ENCODE results near the gene MYL12B. TPM values are rescaled to one million over a fixed set of nuclear protein-coding genes. Genes with fewer than 3 reads are reported as not detected.

Gene MYL12B
- total RNA-seq, 1 experiment from 2014 or later: 166 TPM

DNA sequence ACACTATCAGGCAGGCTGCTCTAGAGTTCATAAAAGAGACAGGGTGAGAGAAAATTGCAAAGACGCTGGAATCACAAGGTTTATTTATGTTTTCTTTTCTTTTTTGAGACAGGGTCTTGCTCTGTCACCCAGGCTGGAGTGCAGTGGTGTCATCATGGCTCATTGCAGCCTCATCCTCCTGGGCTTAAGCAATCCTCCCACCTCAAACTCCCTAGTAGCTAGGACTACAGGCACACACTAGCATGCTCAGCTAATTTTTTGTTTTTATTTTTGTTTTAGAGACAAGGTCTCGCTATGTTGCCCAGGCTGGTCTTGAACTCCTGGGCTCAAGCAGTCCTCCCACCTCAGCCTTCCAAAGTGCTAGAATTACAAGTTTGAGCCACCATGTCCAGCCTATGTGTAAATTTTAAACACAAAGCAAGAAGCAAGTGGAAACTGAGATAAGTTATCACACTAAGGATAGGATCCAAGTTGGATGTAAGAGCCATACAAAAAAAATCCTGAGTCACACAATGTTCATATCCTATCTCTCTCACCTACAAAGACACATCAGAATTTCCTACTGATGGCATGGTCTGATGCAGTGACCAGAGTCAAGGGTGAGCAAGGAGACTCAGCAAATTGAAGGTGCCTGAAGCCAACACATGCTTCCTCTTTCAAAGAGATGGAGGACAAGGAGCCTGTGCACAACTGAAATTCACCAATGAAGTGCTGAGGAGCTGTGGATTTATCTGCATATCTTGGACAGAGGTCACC, 31.4 kb downstream of the MYL12B start:
- Histone ChIP-seq H3K79me1 (ENCODE audit: insufficient read depth, low read depth, low read length, poor library complexity, severe bottlenecking) (no peaks in the 10 kb centered on the region), H2BK12ac (ENCODE audit: insufficient read length, low read depth, low read length) (no peak overlapping the region), H4K20me1 (ENCODE audit: control insufficient read depth, insufficient read depth, insufficient read length) (no peaks in the 10 kb centered on the region), H3K4me2 (ENCODE audit: insufficient read depth, insufficient read length, low read length) (no peak overlapping the region), H2BK20ac (ENCODE audit: low read depth, low read length, poor library complexity, severe bottlenecking) (no peak overlapping the region), H3K9ac (ENCODE audit: extremely low read depth, insufficient read length, low read length) (no peak overlapping the region), H4K5ac (ENCODE audit: insufficient read length, low read depth, low read length) (no peak overlapping the region), H3K23me2 (ENCODE audit: insufficient read length, low read depth, low read length, poor library complexity, severe bottlenecking) (peaks cover 5% of the 10 kb centered on the region), H4K91ac (ENCODE audit: insufficient read length, low read depth, low read length) (no peak overlapping the region), H2AFZ (ENCODE audit: low read length) (no peak overlapping the region), H3K79me2 (ENCODE audit: insufficient read depth, low read length) (no peaks in the 10 kb centered on the region), H4K8ac (replicated peaks; ENCODE audit: insufficient read length, low read depth, low read length) (no peak overlapping the region), H3K14ac (ENCODE audit: insufficient read depth, low read length) (no peak overlapping the region), H3K56ac (ENCODE audit: insufficient read length, low read depth, low read length) (no peak overlapping the region), H3K27ac (ENCODE audit: insufficient read length, low read depth, low read length) (no peak overlapping the region), H2BK15ac (ENCODE audit: low read depth, low read length) (no peak overlapping the region), H3K4me1 (ENCODE audit: insufficient read depth, low read length) (no peaks in the 10 kb centered on the region), H3T11ph (ENCODE audit: low read length) (no peak overlapping the region), H3K27me3 (ENCODE audit: insufficient read depth, low read length) (no peaks in the 10 kb centered on the region), H3K9me3 (ENCODE audit: control insufficient read depth, low read depth, low read length) (no peaks in the 10 kb centered on the region), H2BK5ac (ENCODE audit: insufficient read length, low read length) (no peak overlapping the region), H2AK5ac (ENCODE audit: insufficient read length, low read length) (no peak overlapping the region), H3K18ac (ENCODE audit: insufficient read length, low read depth, low read length) (no peak overlapping the region), H3K4ac (ENCODE audit: low read depth, low read length) (no peak overlapping the region), H2BK120ac (ENCODE audit: low read depth, low read length, poor library complexity, severe bottlenecking) (no peak overlapping the region), H3K23ac (ENCODE audit: insufficient read length, low read depth, low read length) (no peak overlapping the region)
- WGBS (ENCODE audit: extremely low coverage, insufficient read length, low lambda C conversion rate): no CpG with 5 or more reads among the region's 2 CpGs
- Mint-ChIP-seq H3K36me3 (ENCODE audit: insufficient read depth in 1 of 3, low read depth in 3 of 3) (peaks cover 22 to 70% (median 51%) of the 10 kb centered on the region in 3 experiments), H3K27me3 (ENCODE audit: low read depth) (no peaks in the 10 kb centered on the region), H3K27ac (no peak overlapping the region), H3K4me3 (no peak overlapping the region), H3K4me1 (peaks cover 4 to 15% of the 10 kb centered on the region in 2 experiments), H3K9me3 (peaks cover 38 to 60% of the 10 kb centered on the region in 2 experiments)
- no peak for TF ChIP-seq CTCF (conservative IDR thresholded peaks at IDR 0.05)
- no peak for DNase-seq

All from H9 (cell line).